Kidney (tissue), 14 donors: ENCODE data around the gene ARHGAP27. TPM values are rescaled to one million over a fixed set of nuclear protein-coding genes. Genes with fewer than 3 reads are reported as not detected.

Experiments used
- DNase-seq, 5 donors: peaks; one replicate each; pipeline ENCODE4 v3.0.0-alpha.2; 2013 to 2020
- FAIRE-seq: peaks from 2 replicates; lab custom pipeline; 2012; peaks lifted over from hg19 to GRCh38; lab: Jason Lieb, UNC
- H3K27ac ChIP-seq, 2 donors: one replicate each; pipeline ENCODE4 v1.7.0; 2013; ENCODE audit warnings: low read depth in 2 of 2, low read length in 2 of 2, inconsistent platforms in 1 of 2
- H3K27me3 ChIP-seq: one replicate; pipeline ENCODE4 v1.7.1; 2013; ENCODE audit warnings: low read length, inconsistent platforms; ENCODE audit not compliant: control insufficient read depth, insufficient read depth
- H3K36me3 ChIP-seq, 3 donors: one replicate each; pipeline versions ENCODE4 v1.7.0 to v1.7.1; 2013; ENCODE audit warnings: low read length in 3 of 3, control low read depth in 1 of 3, inconsistent platforms in 1 of 3; ENCODE audit not compliant: insufficient read depth in 3 of 3, control insufficient read depth in 2 of 3
- H3K4me1 ChIP-seq, 3 donors: one replicate each; pipeline versions ENCODE4 v1.7.0 to v1.7.1; 2013; ENCODE audit warnings: low read length in 3 of 3, inconsistent platforms in 1 of 3, low read depth in 1 of 3; ENCODE audit not compliant: control insufficient read depth in 2 of 3, insufficient read depth in 2 of 3
- H3K4me3 ChIP-seq, 3 donors: one replicate each; pipeline versions ENCODE4 v1.7.0 to v1.8.1; 2013; ENCODE audit warnings: low read length in 3 of 3, control low read depth in 1 of 3, inconsistent platforms in 1 of 3
- H3K9ac ChIP-seq, 3 donors: one replicate each; pipeline versions ENCODE4 v1.7.0 to v1.7.1; 2013; ENCODE audit warnings: low read length in 3 of 3, control low read depth in 1 of 3, inconsistent platforms in 1 of 3
- H3K9me3 ChIP-seq, 3 donors: one replicate each; pipeline versions ENCODE4 v1.7.0 to v1.7.1; 2013; ENCODE audit warnings: low read length in 3 of 3, control low read depth in 1 of 3, inconsistent platforms in 1 of 3; ENCODE audit not compliant: control insufficient read depth in 2 of 3, insufficient read depth in 1 of 3
- intact Hi-C: fragments of 100-400 bp; cut with DNase I; formaldehyde crosslinking; loops from one replicate; pipeline ENCODE4 v1.11.1; 2022
- polyA plus RNA-seq: library from polyadenylated mRNA; stranded (reverse); fragments of 350-450 nt; fragmentation: Illumina TruSeq; extraction: RNeasy Lipid Tissue Mini Kit (QIAGEN cat#74804); gene quantifications from one replicate; pipeline ENCODE4 v1.2.3, GENCODE V29; 2014; ENCODE audit warnings: low read depth, low replicate concordance; ENCODE audit not compliant: insufficient read depth
- total RNA-seq: library from RNA; stranded (reverse); fragmentation: NEBNext Ultra II Directional; extraction: Animal tissue kit (Norgen Biotek cat#: 25700); gene quantifications from one replicate; pipeline ENCODE4 v1.2.1, GENCODE V29; 2021
- TF ChIP-seq, protein P1 (sequence below): IDR thresholded peaks from 3 replicates; pipeline ENCODE4 v1.5.1; 2012; ENCODE audit warnings: mild to moderate bottlenecking, moderate library complexity, borderline replicate concordance; ENCODE audit not compliant: insufficient read depth; ENCODE audit errors: extremely low read depth
- donor health status: control.
- donor health status: control.
- donor health status: control.
- donor health status: control.
- donor health status: control.
- donor health status: DM: yes; HTN: yes; CAD: no.
- donor health status: Normal renal cell carcinoma (clear cell type).

ARHGAP27 gene
- total and polyA plus RNA-seq, 2 donors from 2014 or later = 13.3 to 57.2 TPM

DNA sequence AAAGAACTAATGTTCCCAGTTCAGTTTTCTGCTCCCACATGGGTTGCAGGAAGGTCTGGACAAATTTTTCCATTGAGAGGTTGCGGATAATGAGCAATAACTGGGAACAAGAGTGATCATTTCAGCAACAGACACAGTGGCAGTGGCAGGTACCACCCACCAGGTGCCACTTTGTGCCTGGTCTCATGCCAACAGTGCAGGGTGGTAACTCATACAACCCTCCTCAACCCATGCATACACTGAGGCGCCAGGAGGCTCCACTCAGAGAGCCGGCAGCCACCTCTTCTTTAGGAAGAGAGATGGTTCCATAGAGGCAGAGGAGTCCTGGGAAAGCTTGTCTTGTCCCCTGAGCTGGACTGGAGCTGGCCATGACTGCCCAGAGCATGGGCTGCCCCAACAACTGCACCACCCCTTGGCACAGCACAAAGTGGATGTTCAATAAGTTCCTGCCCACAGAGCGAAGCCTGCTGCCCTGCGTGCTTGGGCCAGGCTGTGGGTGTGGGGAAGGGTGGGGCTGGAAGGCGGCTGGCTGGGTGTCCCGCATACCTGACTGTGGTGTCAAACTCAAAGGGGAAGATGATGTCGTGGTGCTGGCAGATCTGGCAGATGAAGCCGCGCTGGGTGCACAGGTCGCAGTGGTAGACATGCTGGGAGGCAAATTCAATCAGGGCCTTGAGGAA is 6.4 kb upstream of the ARHGAP27 start:
- Histone ChIP-seq H3K4me3 (no peak overlapping the region), H3K9me3 (no peaks in the 10 kb centered on the region), H3K27me3 (no peaks in the 10 kb centered on the region), H3K4me1 (no peaks in the 10 kb centered on the region), H3K36me3 (peaks cover 0 to 8% (median 6%) of the 10 kb centered on the region in 3 donors), H3K9ac (no peak overlapping the region), H3K27ac (no peak overlapping the region)
- TF ChIP-seq, protein P1, sequence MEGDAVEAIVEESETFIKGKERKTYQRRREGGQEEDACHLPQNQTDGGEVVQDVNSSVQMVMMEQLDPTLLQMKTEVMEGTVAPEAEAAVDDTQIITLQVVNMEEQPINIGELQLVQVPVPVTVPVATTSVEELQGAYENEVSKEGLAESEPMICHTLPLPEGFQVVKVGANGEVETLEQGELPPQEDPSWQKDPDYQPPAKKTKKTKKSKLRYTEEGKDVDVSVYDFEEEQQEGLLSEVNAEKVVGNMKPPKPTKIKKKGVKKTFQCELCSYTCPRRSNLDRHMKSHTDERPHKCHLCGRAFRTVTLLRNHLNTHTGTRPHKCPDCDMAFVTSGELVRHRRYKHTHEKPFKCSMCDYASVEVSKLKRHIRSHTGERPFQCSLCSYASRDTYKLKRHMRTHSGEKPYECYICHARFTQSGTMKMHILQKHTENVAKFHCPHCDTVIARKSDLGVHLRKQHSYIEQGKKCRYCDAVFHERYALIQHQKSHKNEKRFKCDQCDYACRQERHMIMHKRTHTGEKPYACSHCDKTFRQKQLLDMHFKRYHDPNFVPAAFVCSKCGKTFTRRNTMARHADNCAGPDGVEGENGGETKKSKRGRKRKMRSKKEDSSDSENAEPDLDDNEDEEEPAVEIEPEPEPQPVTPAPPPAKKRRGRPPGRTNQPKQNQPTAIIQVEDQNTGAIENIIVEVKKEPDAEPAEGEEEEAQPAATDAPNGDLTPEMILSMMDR = no peak
- intact Hi-C loops = no loop called here
- no peak for FAIRE-seq
- DNase-seq = peak in 1 of 5 donors; percentile 52

DNA sequence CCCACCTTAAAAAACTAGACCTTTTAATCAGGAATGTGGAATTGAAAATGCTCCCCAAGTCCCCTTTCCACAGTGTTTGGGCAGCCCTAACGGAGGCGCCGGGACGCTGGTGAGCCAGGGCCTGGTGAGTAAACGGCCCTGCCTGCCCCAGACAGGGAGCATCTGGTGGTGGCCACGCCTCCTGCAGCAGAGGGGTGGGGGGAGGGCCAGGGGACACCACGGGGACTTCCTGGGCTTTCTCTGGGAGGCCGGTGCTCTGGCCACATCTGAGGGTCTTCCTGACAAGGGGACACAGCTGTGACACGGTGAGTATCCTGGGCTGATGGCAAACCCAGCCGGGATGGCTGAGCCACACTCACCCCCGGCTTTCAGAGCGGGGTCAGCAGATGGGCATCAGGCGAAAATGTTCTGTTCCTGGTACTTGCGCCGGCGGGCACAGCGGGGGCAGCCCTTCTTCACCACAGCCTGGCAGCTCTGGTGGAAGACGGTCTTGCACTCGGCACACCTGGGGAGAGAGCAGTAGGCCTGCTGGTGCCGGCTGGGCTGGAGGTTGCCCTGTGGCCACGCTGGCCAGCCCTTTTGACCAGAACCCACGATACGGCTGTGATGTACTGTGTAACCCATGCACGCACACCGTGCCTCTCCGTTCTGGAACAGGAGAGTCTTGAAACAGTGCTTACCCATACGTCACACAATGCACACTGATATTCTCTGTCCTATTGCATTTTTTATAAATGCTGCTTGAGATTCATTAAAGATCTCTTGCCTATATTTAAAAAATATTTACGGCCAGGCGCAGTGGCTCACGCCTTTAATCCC is 5.0 kb upstream of the ARHGAP27 start:
- H3K36me3 ChIP-seq = peaks cover 0 to 8% (median 6%) of the 10 kb centered on the region in 3 donors
- no peak overlapping the region for H3K9ac ChIP-seq
- intact Hi-C loops = no loop called here
- no peak overlapping the region for H3K27ac ChIP-seq
- H3K4me1 ChIP-seq = no peaks in the 10 kb centered on the region
- TF ChIP-seq, protein P1 = no peak
- H3K27me3 ChIP-seq = no peaks in the 10 kb centered on the region
- no peaks in the 10 kb centered on the region for H3K9me3 ChIP-seq
- no peak for FAIRE-seq
- DNase-seq = peak in 1 of 5 donors; percentile 48
- H3K4me3 ChIP-seq = no peak overlapping the region

DNA sequence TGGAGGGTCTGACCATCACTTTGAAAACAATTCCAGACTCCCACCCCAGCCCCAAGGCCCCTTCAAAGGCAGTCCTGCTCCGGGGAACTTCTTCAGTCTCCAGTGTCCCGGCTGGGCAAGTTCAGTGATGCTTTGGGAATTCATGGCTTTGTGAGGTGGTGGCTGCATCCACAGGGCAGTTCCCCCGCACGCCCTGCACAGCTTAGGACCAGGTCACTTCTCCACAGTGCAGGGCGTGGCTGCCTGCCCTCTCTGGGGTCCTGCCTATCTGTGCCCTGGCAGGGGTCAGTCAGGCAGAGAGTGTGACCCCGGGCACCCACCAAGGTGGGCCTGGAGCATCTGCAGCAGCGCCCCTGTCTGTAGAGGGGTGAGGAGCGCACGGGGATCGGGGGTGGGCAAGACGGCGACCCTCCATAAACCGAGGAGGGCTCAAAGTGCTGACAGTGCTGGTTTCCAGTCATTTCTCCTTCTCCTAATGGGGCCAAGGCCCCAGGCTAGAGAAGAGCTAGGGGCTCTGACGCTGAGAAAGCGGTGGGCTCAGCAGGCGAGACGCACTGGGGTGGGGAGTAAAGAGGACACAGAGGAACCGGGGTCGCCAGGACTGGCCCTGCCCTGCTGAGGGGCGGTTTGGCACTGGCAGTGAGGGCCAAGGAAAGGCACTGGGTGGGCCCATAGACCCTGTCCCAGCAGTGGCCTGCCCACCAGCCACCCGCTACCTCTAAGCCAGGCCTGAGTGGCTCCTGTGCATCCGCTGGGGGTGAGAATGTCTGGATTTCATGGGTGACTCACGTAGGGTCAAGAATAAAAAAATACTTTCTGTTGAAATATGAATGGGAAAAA is 4.2 kb upstream of the ARHGAP27 start:
- intact Hi-C loops = no loop called here
- Histone ChIP-seq H3K36me3 (peaks cover 0 to 8% (median 6%) of the 10 kb centered on the region in 3 donors), H3K9me3 (no peaks in the 10 kb centered on the region), H3K27me3 (no peaks in the 10 kb centered on the region), H3K4me1 (peaks cover 0 to 3% (median 0%) of the 10 kb centered on the region in 3 donors), H3K9ac (no peak overlapping the region), H3K4me3 (no peak overlapping the region), H3K27ac (no peak overlapping the region)
- DNase-seq (peak in 1 of 5 donors; percentile 69), FAIRE-seq (no peak)
- TF ChIP-seq, protein P1 = no peak
